ENCODE results near the gene PINK1. TPM values are rescaled to one million over a fixed set of nuclear protein-coding genes. Genes with fewer than 3 reads are reported as not detected.

PINK1 gene
- total and polyA plus RNA-seq, 2 of the 13 experiments (the other 11 are each of a cell fraction or from before 2014, with no cell fraction given): 15.3 to 16.1 TPM

- TF ChIP-seq GATAD1 (CRISPR knock-in tag; IDR thresholded peaks at IDR 0.05) (peak; percentile 69), ZNF776 (CRISPR knock-in tag; IDR thresholded peaks at IDR 0.05) (0 out of 2 replicates have a peak, but pooled peaks have one; percentile 19), ZNF335 (CRISPR knock-in tag; IDR thresholded peaks at IDR 0.05) (0 out of 2 replicates have a peak, but pooled peaks have one; percentile 52), ZFP91 (CRISPR knock-in tag; IDR thresholded peaks at IDR 0.05; ENCODE audit: borderline replicate concordance) (peak; percentile 26; the same call in 1 of the 2 replicates), NR2F6 (IDR thresholded peaks at IDR 0.05) (no peak), NR2F6 (CRISPR knock-in tag; IDR thresholded peaks at IDR 0.05) (peak; percentile 47; the same call in 1 of the 2 replicates), RNF2 (conservative IDR thresholded peaks at IDR 0.05; ENCODE audit: low read depth) (peak; percentile 28; the same call in 1 of the 2 replicates), ARHGAP35 (CRISPR knock-in tag; IDR thresholded peaks at IDR 0.05; ENCODE audit: borderline replicate concordance) (no peak), USF2 (IDR thresholded peaks at IDR 0.05; ENCODE audit: low read depth, low read length) (no peak), USF2 (CRISPR knock-in tag; IDR thresholded peaks at IDR 0.05; ENCODE audit: borderline replicate concordance) (peak; percentile 61; the same call in 1 of the 2 replicates), MTF2 (CRISPR knock-in tag; IDR thresholded peaks at IDR 0.05; ENCODE audit: borderline replicate concordance) (no peak), ZNF282 (IDR thresholded peaks at IDR 0.05; ENCODE audit: partially characterized antibody) (no peak), ZBTB7A (CRISPR knock-in tag; IDR thresholded peaks at IDR 0.05) (no peak), ZNF678 (CRISPR knock-in tag; IDR thresholded peaks at IDR 0.05) (no peak), ZNF138 (CRISPR knock-in tag; IDR thresholded peaks at IDR 0.05; ENCODE audit: low read depth) (0 out of 2 replicates have a peak, but pooled peaks have one; percentile 85), KLF16 (CRISPR knock-in tag; IDR thresholded peaks at IDR 0.05) (peak in 1 of 2 experiments; percentile 46; a peak in 1 of 4 replicates), HNF4G (IDR thresholded peaks at IDR 0.05; ENCODE audit: borderline replicate concordance, low read depth, low read length) (peak; percentile 96), HNF4G (CRISPR knock-in tag; IDR thresholded peaks at IDR 0.05; ENCODE audit: borderline replicate concordance, low read depth) (peak; percentile 86; the same call in 1 of the 2 replicates), MIER3 (CRISPR knock-in tag; IDR thresholded peaks at IDR 0.05; ENCODE audit: borderline replicate concordance) (peak; percentile 32; the same call in 1 of the 2 replicates), NR2C2 (CRISPR knock-in tag; IDR thresholded peaks at IDR 0.05; ENCODE audit: borderline replicate concordance) (no peak), ZNF567 (CRISPR knock-in tag; IDR thresholded peaks at IDR 0.05; ENCODE audit: borderline replicate concordance) (no peak), HCFC1 (IDR thresholded peaks at IDR 0.05; ENCODE audit: low read depth, low read length) (no peak), ZMAT3 (CRISPR knock-in tag; conservative IDR thresholded peaks at IDR 0.05) (0 out of 2 replicates have a peak, but pooled peaks have one; percentile 64), ZSCAN30 (CRISPR knock-in tag; IDR thresholded peaks at IDR 0.05) (no peak), CCDC6 (CRISPR knock-in tag; IDR thresholded peaks at IDR 0.05) (peak; percentile 30; the same call in 1 of the 2 replicates), ATF4 (CRISPR knock-in tag; IDR thresholded peaks at IDR 0.05) (peak in 1 of 2 experiments; percentile 49; a peak in 1 of 4 replicates)
Measured at GRCh38 chr1:20633190-20634064, at the start of gene PINK1 (continued).

All from HepG2 (cell line).